HFFc6 (cell line): Measurements from ENCODE around the gene PON3. TPM values are rescaled to one million over a fixed set of nuclear protein-coding genes. Genes with fewer than 3 reads are reported as not detected.

Experiments used
- DNase-seq: peaks from one replicate; pipeline ENCODE4 v3.0.0-alpha.2; 2018
- H3K27ac Mint-ChIP-seq: 2 replicates; pipeline ENCODE4 v1.8.0; 2020; ENCODE audit warnings: mild to moderate bottlenecking, mixed read lengths
- H3K27me3 Mint-ChIP-seq: 2 replicates; pipeline ENCODE4 v1.8.0; 2021; ENCODE audit warnings: mild to moderate bottlenecking, moderate library complexity, mixed read lengths; ENCODE audit not compliant: insufficient read depth
- H3K36me3 Mint-ChIP-seq: 2 replicates; pipeline ENCODE4 v1.8.0; 2021; ENCODE audit warnings: low read depth, mixed read lengths
- H3K4me1 Mint-ChIP-seq: 2 replicates; pipeline ENCODE4 v1.8.0; 2020; ENCODE audit warnings: low read depth, mixed read lengths
- H3K4me3 Mint-ChIP-seq: 2 replicates; pipeline ENCODE4 v1.8.0; 2020; ENCODE audit warnings: mild to moderate bottlenecking, moderate library complexity, mixed read lengths
- H3K9me3 Mint-ChIP-seq: 2 replicates; pipeline ENCODE4 v1.8.0; 2020; ENCODE audit warnings: mild to moderate bottlenecking, mixed read lengths
- long read RNA-seq: library from polyadenylated mRNA; unstranded; transcript quantifications from one replicate; pipeline ENCODE4 v2.0.0, GENCODE V29; 2019
- total RNA-seq, 6 experiments: library from RNA; stranded (reverse); fragmentation: NEBNext Ultra II Directional; extraction: Animal tissue kit (Norgen Biotek cat#: 25700); gene quantifications; 2 replicates in 1 of 6; 3 replicates in 5 of 6; pipeline ENCODE4 v1.2.3, GENCODE V29; 2021
- TF ChIP-seq, protein P1 (sequence below): fragments of 200-600 bp; sonication (generic); IDR thresholded peaks from 2 replicates; pipeline ENCODE4 v1.5.0; 2021; ENCODE audit warnings: antibody characterized with exemption, mild to moderate bottlenecking

The PON3 gene
- total RNA-seq, result not detected
- long read RNA-seq, result 0 reads

DNA sequence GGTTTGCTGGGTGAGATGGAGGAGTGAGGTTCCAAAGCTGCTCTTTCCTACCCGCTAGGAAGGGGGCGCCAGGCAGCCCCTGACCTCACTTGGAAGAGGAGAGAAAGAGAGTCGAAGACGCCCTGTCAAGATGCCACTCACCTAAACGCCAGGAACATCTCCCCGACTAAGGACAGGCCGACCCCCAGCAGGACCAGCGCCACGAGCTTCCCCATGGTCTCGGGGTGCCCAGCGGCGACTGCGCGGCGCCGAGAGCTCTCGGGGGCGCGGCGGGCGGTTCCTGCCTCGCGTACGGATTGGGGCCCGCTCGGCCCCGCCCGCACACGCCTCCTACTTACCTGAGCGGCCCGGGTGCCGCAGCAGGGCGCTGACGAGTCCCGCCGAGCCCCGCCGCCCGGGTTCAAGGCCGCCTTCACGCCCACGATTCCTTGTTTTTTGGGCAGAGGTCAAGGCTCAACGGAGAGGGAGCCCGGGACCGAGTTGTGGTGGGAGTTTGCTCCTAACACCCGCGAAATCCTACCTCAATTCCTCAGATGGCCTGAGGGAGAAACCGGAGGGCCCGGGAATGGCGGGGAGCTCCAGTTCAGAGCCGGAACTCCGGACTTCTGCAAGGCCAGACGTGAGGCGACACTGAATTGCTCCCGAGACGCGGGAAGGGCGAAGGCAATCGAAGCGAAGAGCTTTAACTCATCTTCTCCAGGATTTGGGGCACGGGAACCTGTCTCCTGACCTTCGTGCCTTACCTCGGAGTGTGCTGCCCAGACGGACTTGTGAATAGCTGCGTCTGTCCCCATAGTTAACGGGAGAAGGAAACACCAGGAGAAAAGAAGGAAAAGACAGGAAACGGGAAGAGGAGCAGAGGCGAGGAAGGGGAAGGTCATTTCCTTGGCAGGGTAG lies at the start of gene PON3:
Gene PON3, minus strand, starts transcription at position 240 of the 897 bp plus-strand sequence. Its CDS starts 25 bp downstream, at position 215.
- peak within 1 kb of the TSS; percentile 3; the same call in 1 of the 2 replicates for H3K4me3 Mint-ChIP-seq
- peaks cover 4% of the 10 kb centered on the region for H3K27me3 Mint-ChIP-seq
- no peak for DNase-seq
- no peak within 1 kb of the TSS for H3K27ac Mint-ChIP-seq
- no peaks in the 10 kb centered on the region for H3K36me3 Mint-ChIP-seq
- TF ChIP-seq, protein P1, sequence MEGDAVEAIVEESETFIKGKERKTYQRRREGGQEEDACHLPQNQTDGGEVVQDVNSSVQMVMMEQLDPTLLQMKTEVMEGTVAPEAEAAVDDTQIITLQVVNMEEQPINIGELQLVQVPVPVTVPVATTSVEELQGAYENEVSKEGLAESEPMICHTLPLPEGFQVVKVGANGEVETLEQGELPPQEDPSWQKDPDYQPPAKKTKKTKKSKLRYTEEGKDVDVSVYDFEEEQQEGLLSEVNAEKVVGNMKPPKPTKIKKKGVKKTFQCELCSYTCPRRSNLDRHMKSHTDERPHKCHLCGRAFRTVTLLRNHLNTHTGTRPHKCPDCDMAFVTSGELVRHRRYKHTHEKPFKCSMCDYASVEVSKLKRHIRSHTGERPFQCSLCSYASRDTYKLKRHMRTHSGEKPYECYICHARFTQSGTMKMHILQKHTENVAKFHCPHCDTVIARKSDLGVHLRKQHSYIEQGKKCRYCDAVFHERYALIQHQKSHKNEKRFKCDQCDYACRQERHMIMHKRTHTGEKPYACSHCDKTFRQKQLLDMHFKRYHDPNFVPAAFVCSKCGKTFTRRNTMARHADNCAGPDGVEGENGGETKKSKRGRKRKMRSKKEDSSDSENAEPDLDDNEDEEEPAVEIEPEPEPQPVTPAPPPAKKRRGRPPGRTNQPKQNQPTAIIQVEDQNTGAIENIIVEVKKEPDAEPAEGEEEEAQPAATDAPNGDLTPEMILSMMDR, result no peak
- H3K9me3 Mint-ChIP-seq, result no peaks in the 10 kb centered on the region
- H3K4me1 Mint-ChIP-seq, result peaks cover 4% of the 10 kb centered on the region; the same call in 1 of the 2 replicates

DNA sequence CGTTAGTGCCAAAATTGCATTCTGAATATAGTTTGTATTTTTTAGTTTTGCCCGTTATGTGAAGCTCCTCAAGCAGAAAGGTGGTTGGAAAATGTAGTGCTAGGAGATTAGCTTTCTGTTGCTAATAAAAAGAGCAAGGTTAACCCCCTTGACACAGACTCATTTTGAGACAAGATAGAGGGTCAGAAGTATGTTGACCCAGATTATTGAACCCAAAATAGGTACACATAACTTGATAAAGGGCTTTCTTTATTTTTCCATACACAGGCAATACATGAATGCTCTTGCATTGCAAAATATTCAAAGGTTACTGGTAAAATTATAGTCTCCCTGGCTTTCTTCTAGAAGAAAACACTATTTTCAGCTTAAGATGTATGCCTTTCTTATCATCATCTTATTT lies 48.6 kb upstream of the PON3 start:
- TF ChIP-seq, protein P1, result no peak
- Mint-ChIP-seq H3K27ac (no peak overlapping the region), H3K4me3 (no peak overlapping the region)

DNA sequence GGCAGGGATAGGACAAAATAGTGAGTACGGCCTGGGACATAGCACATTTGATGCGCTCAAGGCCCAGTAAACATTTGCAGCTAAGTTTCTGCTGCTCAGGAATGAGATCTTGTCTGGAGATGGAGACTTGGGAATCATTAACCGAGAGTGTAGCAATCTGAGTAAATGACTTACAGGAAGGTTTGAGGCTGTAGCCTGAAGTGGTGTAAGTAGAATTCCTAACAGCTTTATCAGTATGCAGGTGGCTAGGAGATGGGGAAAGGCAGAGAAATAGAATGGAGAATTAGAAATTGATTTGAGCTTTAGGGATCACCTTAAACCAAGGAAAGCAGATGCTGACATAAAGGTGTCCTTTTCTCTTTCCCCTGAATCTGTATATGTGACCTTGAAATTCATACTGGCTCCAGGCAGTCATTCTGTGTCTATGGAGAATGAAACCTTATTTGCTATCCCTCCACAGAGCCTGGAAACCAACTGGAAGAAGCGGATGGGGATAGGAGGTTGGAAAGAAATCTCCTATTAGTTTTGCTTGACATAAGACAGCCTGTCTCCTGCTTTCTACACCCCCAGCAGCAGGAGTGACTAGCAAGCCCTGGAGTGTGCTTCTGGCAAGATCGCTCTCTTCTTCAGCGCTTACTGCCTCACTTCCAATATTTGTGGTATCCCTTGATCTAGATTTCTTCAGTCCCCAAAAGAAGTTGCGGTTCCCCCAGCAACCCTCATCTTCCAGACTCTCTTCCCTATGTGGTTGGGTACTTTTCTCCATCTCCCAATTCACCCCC lies 45.1 kb upstream of the PON3 start:
- no peak for DNase-seq
- TF ChIP-seq, protein P1, result no peak
- no peak overlapping the region for H3K27ac Mint-ChIP-seq
- H3K27me3 Mint-ChIP-seq, result peaks cover 5% of the 10 kb centered on the region; the same call in 1 of the 2 replicates
- H3K9me3 Mint-ChIP-seq, result no peaks in the 10 kb centered on the region
- H3K4me3 Mint-ChIP-seq, result no peak overlapping the region
- no peaks in the 10 kb centered on the region for H3K36me3 Mint-ChIP-seq
- no peaks in the 10 kb centered on the region for H3K4me1 Mint-ChIP-seq

More for the DNA sequence above, 48.6 kb upstream of the PON3 start:
- no peaks in the 10 kb centered on the region for H3K9me3 Mint-ChIP-seq
- H3K4me1 Mint-ChIP-seq, result no peaks in the 10 kb centered on the region
- peaks cover 5% of the 10 kb centered on the region; the same call in 1 of the 2 replicates for H3K27me3 Mint-ChIP-seq
- H3K36me3 Mint-ChIP-seq, result no peaks in the 10 kb centered on the region
- DNase-seq, result no peak

DNA sequence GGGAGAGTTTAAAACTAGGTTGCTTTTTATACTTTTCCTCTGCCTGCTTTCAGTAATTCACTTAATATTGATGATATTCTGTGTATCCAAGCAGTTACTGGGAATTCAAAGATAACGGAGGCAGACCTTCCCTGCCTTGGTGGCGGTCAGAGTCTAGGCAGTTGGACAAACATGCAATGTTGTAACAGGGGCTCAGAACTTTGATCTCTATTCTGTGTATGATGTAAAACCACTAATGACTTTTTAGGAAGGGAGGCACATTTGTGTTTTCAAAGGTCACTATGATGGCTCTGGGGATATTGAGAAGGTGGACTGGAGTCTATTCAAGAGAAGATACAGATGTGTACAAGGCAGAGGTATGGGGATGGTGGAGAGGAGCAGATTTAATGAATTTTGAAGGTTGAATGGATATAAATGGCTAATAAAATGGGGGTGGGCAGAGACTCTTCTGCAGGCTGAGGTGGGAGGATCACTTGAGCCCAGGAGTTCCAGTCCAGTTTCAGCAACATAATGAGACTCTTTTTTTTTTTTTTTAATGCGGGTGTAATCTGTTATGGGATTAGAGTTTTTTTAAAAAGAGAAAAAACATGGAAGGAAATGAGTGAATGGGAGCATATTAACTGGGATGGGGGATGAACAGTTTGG lies 44.3 kb upstream of the PON3 start:
- Mint-ChIP-seq H3K36me3 (no peaks in the 10 kb centered on the region), H3K9me3 (no peaks in the 10 kb centered on the region), H3K27me3 (peaks cover 5% of the 10 kb centered on the region; the same call in 1 of the 2 replicates), H3K4me3 (no peak overlapping the region), H3K27ac (no peak overlapping the region), H3K4me1 (peaks cover 4% of the 10 kb centered on the region)
- TF ChIP-seq, protein P1, result no peak
- DNase-seq, result no peak

DNA sequence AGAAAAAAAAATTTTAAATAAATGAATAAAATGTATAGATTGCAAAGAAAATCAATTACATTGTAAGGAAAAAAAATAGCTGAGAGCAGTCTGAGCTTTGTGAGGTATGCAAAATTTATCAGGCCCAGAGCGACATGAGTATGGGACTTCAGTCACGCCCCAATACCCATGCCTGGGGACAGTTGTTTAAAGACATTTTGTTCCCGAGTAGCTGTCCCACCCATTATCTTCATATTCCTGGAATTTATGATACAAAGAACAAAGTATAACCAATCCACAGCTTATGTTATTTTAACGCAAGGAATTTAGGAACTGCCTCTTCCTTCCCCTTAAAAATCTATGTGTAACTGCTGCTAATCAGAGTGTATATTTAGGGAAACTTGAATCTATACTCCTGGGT lies 40.2 kb upstream of the PON3 start:
- peaks cover 3% of the 10 kb centered on the region; the same call in 1 of the 2 replicates for H3K27me3 Mint-ChIP-seq
- no peaks in the 10 kb centered on the region; the same call in 1 of the 2 replicates for H3K9me3 Mint-ChIP-seq
- peaks cover 5% of the 10 kb centered on the region; the same call in 1 of the 2 replicates for H3K36me3 Mint-ChIP-seq
- TF ChIP-seq, protein P1, result no peak
- DNase-seq, result no peak
- peaks cover 34% of the 10 kb centered on the region for H3K4me1 Mint-ChIP-seq
- no peak overlapping the region for H3K4me3 Mint-ChIP-seq
- no peak overlapping the region for H3K27ac Mint-ChIP-seq
